ENCODE data around the gene CAB39L. TPM values are rescaled to one million over a fixed set of nuclear protein-coding genes. Genes with fewer than 3 reads are reported as not detected.
A peak's percentile ranks its signal among the peaks of the same experiment; 100 is the strongest.

The CAB39L gene
- total RNA-seq, 1 donor from 2014 or later: 13.2 TPM

DNA sequence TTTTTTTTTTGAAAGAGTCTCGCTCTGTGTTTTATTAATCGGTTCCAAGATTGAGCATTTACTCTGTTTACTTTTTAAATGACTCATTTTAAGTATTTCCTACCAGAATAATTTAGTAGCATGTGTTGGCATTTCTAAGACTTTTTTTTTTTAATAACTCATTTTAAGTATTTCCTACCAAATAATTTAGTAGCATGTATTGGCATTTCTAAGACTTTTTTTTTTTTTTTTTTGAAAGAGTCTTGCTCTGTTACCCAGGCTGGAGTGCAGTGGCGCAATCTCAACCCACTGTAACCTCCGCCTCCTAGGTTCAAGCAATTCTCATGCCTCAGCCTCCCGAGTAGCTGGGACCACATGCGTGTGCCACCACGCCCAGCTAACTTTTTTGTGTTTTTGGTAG, 13.4 kb upstream of the CAB39L start:
- H3K27me3 ChIP-seq (ENCODE audit: insufficient read depth, low read length): no peaks in the 10 kb centered on the region
- H2AFZ ChIP-seq (ENCODE audit: low read depth, low read length): no peak overlapping the region
- no peak overlapping the region for H3K9ac ChIP-seq (ENCODE audit: low read length)
- H3K4me3 ChIP-seq (ENCODE audit: insufficient read depth, low read depth, low read length): no peak overlapping the region
- peaks cover 13% of the 10 kb centered on the region for H3K36me3 Mint-ChIP-seq (ENCODE audit: low read depth, unreplicated experiment)
- no peak for TF ChIP-seq CTCF (IDR thresholded peaks at IDR 0.05; ENCODE audit: insufficient read depth, low read depth, low read length)
- TF ChIP-seq EZH2 (IDR thresholded peaks at IDR 0.05; ENCODE audit: insufficient read depth, low read length): no peak
- DNase-seq (ENCODE audit: low read depth): peak; percentile 45
- no peaks in the 10 kb centered on the region for H3K9me3 Mint-ChIP-seq (ENCODE audit: unreplicated experiment)
- peaks cover 5% of the 10 kb centered on the region for H3K36me3 ChIP-seq (ENCODE audit: insufficient read depth, low read length)
- no peak overlapping the region for H3K4me2 ChIP-seq (ENCODE audit: low read length)
- H3K27ac ChIP-seq (ENCODE audit: low read depth, low read length): no peak overlapping the region
- H4K20me1 ChIP-seq (ENCODE audit: insufficient read depth, low read length): no peaks in the 10 kb centered on the region
- H3K4me1 Mint-ChIP-seq (ENCODE audit: low read depth, unreplicated experiment): peaks cover 4% of the 10 kb centered on the region
- H3K4me1 ChIP-seq (ENCODE audit: insufficient read depth, low read length): no peaks in the 10 kb centered on the region
- no peak for FAIRE-seq
- no peaks in the 10 kb centered on the region for H3K79me2 ChIP-seq (ENCODE audit: insufficient read depth, low read length)
- H3K27me3 Mint-ChIP-seq (ENCODE audit: low read depth, unreplicated experiment): no peaks in the 10 kb centered on the region
- H3K9me3 ChIP-seq (ENCODE audit: insufficient read depth, low read depth, low read length): no peaks in the 10 kb centered on the region
- no peak overlapping the region for H3K27ac Mint-ChIP-seq (ENCODE audit: unreplicated experiment)
- H3K4me3 Mint-ChIP-seq (ENCODE audit: unreplicated experiment): no peak overlapping the region

DNA sequence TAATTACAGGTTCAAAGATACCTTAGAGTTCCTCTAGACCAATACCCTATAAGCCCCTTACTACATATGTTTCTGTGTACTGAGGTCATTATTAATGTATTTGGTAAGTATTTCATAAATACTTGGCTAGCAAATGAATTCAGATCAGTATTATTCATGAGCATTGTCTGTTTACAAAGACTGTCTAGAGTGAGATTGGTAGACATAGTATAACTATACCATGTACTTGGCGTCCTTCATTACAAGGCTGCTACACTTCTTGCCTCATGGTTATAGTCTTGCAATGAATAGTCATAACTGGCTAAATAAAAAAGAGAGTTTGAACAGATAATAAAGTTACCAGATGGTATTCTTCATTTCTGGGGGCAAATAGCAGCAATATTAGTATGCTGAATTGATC, 12.3 kb upstream of the CAB39L start:
- peaks cover 3% of the 10 kb centered on the region for H3K36me3 Mint-ChIP-seq (ENCODE audit: low read depth, unreplicated experiment)

More for the DNA sequence above, 12.3 kb upstream of the CAB39L start:
- Histone ChIP-seq H4K20me1 (ENCODE audit: insufficient read depth, low read length) (no peaks in the 10 kb centered on the region), H3K27me3 (ENCODE audit: insufficient read depth, low read length) (no peaks in the 10 kb centered on the region), H3K4me1 (ENCODE audit: insufficient read depth, low read length) (no peaks in the 10 kb centered on the region), H3K27ac (ENCODE audit: low read depth, low read length) (no peak overlapping the region), H2AFZ (ENCODE audit: low read depth, low read length) (no peak overlapping the region), H3K36me3 (ENCODE audit: insufficient read depth, low read length) (no peaks in the 10 kb centered on the region), H3K9ac (ENCODE audit: low read length) (no peak overlapping the region), H3K4me3 (ENCODE audit: insufficient read depth, low read depth, low read length) (no peak overlapping the region), H3K9me3 (ENCODE audit: insufficient read depth, low read depth, low read length) (no peaks in the 10 kb centered on the region), H3K79me2 (ENCODE audit: insufficient read depth, low read length) (no peaks in the 10 kb centered on the region), H3K4me2 (ENCODE audit: low read length) (no peak overlapping the region)
- H3K9me3 Mint-ChIP-seq (ENCODE audit: unreplicated experiment): no peaks in the 10 kb centered on the region
- FAIRE-seq (no peak), DNase-seq (ENCODE audit: low read depth) (no peak)
- H3K4me1 Mint-ChIP-seq (ENCODE audit: low read depth, unreplicated experiment): peaks cover 4% of the 10 kb centered on the region
- no peak overlapping the region for H3K27ac Mint-ChIP-seq (ENCODE audit: unreplicated experiment)
- TF ChIP-seq CTCF (IDR thresholded peaks at IDR 0.05; ENCODE audit: insufficient read depth, low read depth, low read length) (no peak), EZH2 (IDR thresholded peaks at IDR 0.05; ENCODE audit: insufficient read depth, low read length) (no peak)
- H3K4me3 Mint-ChIP-seq (ENCODE audit: unreplicated experiment): no peak overlapping the region
- no peaks in the 10 kb centered on the region for H3K27me3 Mint-ChIP-seq (ENCODE audit: low read depth, unreplicated experiment)

Measured in astrocyte (in vitro differentiated cells and primary cell).